Right renal cortex interstitium (tissue), 3 donors: Measurements from ENCODE around the gene CCDC57. TPM values are rescaled to one million over a fixed set of nuclear protein-coding genes. Genes with fewer than 3 reads are reported as not detected.

Experiments
- DNase-seq, 3 donors: peaks; one replicate each; pipeline ENCODE4 v3.0.0-alpha.2; 2013; ENCODE audit warnings: low read depth in 3 of 3, low spot score in 2 of 3
- polyA plus RNA-seq, 3 donors: library from polyadenylated mRNA; unstranded; fragments of 120-200 nt; gene quantifications; one replicate each; pipeline ENCODE4 v1.2.1, GENCODE V29; 2013; ENCODE audit not compliant: insufficient read length in 3 of 3

Gene CCDC57
- polyA plus RNA-seq, 3 donors: 31.9 to 35.2 (median 35.0) TPM

DNA sequence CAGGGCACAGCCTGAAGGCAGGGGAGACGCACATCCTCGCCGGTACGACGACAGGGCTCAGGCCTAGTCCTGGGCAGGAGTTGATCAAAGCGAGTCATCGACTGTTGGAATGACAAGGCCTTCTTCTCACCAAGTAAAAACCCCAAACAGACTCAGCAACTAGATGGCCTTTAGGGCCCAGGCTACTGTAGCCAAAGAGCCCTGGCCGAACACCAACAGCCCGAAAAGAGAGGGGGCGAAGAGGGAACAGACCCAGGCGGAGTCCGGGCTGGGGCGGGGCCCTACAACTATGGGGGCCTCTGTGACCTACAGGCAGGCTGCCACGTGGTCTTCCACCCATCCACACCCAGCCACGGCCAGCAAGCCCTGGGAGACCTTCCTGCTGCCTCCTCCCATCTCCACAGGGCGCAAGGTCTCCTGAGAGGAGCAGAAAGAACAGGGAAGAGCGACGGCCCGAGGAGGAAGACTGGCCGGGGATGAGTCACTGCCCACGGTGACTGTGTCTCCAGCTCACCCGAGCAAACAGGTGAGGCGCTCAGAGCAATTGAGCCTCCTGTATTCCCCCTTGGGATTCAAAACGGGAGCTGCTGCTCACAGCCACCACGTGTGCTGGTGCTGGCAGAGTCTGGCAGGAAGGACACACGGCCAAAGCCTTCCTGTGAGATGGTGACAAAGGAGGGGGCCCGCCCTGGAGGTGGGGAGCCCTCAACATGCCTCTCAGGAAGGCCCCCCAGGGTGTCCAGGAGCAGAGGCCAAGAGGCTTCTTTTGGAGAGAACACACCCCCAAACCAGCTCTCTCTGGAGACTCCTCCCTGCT is 33.9 kb upstream of the CCDC57 start:
- DNase-seq: no peak

DNA sequence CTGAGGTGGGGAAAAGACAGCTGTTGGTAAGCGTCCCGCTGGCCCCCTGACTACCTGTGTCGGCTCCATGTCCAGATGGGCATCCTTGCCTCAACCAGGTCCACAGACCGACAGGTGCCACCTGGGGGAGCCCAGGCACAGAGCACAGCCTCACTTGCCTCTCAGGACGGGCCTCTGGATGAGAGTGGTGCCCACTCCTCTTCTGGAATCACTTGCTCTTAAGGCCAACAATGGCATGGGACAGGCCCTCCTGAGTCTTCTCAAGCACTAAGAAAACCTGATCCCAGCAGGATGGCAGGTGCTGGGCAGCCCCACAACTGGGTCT is 33.4 kb upstream of the CCDC57 start:
- no peak for DNase-seq

DNA sequence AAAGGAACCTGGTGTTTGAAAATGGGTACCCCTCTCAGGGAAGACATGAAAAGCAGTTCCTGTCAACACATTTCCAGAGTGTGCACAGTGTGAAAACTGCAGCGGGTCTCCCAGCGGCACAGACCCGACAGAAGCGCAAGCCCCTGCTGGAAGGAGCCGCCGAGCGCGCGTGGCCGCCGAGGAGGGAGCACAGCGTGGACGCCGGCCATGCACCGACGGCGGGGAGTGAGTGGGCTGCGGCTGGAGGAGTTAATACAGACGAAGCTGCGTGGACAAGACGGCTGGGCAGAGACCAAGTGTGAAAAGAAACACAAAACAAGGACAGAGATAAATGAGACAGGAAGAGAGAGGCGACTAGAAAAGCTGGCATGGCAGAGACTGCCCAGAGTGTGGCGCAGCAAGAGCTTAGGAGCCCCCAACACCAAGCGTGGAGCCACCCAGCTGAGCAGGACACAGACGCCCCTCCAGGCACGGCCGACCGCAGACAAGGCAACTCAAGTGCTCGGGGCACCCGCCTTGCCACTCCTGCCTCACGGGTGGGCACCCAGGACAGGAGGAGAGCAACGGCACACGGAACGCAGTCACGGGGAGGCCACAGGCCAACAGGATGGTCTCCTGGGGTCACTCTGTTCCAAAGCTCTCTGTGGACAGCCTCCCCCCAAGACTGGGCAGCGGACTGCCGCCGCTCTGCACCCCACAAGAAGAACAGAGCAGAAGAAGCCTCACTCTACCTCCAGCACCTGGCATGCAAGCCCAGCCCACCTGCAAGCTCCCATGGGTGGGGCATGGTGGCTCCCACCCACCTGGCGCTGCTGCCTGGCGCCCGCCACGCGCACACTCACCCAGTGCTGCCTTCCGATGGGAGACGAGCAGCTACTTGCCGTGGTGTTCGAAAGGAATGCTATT is 32.7 kb upstream of the CCDC57 start:
- no peak for DNase-seq

DNA sequence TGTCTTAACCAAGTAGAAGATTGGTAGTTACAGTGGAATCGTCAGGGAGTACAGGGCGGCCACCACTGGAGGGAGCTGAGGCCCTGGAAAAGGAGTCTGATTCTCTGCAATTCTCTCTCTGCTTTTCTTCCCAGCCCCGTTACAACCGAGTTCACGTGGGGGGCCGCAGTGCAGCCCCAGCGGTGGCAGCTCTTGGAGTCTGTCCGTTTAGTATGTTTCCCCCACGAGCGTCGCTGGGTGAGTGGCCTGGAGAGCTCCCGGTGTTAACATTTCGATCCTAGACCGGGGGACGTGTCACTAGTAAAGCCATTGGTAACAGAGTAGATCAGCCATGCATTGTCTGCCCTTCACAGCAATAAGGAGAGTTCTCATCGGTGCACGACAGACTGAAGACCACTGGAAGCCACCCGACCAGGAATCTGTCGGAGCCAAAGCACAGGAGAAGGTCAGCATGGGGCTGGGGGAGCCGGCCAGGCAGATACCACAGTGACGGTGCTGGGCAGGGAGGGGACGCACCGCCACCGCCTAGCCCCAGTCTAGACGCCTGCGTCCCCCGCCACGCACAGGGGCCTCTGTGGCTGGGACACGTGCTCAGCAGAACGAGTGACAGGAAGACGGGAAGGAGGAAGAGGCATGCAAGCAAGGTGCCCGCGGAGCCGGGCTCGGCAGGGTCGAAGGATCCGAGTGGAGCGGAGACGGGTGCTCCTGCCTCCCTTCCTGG is 31.9 kb upstream of the CCDC57 start:
- no peak for DNase-seq

DNA sequence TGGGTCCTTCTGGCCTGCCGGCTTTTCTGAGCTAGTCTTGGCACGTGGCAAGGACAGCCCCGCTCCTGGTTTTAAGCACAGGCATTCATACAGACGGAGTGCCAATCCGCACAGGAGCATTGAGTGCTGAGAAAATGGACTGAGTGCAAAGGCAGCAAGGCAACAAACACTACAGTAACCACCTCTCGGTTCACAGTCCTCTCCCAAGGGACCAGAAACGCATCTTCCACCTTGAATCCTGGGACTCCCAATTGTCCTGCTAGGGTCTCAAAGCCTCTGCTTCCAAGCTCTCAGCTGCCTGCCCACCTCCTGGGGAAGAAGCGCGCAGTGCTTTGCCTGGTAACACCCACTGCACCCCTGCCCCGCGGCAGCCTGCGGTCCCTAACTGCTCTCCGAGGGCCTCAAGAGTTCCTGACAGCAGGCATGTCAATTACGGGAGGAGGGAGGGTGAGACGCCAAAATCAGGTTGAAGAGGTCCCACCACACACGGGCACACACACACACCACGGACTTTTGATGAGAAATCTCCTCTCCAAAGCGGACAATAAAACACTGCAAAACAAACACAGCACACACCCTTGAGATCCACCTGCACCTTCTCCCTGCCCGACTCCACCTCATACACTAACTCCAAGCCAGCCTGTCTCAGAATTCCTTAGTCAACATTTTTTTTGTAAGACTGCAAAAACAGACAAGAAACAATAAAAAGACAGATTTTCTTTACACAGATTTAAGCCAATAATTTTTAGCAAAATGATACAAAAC is 31.2 kb upstream of the CCDC57 start:
- DNase-seq: no peak

DNA sequence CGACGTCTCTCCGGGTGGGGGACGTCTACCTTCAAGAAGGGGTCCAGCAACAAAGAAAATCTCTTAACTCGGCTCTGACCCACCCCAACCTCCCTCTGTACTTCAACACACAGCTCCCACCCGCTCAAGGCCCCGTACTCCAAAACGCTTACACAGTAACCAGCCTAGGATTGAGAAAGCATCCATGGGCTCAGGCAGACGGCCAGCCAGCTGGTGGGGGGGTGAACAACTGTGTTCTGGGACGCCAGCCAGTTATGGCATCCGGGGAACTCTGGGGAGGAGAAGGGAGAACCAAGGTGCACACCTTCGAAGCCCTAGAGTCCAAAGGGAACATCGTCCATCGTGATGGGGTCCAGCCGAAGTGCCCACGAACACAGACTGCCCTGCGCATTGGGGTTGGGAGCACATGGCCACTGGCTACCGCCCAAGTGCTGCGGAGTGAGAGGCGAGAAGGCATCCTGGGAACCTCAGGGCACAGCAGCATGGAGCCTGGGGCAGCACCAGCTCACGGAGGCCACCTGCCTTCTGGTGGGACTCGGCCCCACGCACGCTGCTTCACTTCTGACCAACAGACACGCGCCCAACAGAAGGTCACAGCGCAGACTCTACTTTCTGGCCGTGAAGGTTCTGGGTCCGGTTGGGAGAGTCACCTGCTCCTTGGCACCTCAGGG is 30.5 kb upstream of the CCDC57 start:
- DNase-seq: no peak

DNA sequence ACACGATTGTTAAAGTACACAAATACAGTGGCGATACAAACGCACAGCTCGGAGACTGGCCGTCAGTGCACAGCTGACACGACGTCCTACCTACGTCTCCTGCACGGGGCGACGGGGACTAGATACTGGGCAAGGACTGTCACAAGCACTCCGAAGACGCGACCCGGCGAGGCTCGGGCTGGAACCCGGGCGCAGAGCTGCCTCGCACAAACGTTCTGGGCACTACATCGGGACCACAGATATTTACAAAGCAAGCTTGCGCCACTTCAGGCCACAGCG is 30.0 kb upstream of the CCDC57 start:
- no peak for DNase-seq

DNA sequence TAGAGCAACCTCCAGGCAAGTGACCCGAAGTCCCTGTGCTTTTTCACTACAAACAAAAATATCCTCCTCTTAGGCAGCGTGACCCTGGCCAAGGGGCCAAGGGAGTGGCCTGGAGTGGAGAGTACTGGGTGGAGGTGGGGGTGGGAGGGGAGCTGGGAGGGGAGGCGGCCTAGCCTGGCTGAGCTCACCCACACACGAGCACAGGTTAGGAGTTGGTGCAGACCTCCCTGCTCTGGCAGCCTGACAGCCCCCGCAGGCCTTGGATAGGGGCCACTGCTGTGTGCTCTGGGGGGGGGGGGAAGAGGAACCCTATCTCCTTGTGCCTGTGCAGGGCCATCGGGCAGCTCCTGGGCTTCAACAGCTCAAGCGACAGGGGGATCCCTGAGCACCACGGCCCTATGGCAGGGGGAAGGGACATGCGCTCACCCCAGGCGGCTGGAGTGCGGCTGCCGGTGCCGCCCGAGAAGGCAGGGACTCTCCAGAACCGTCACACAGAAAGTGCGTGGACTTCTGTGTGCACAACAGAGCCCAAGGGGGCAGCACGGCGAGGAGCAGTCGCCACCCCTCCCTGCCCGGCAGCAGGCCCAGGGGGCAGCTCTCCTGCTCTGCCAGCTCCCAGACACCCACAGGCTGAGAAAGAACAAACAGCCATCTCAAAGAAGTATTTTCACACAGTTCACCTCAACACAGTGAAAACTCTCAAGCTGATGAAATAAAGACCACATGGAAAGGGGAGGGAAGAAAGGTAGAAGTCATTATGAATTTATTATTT is 29.5 kb upstream of the CCDC57 start:
- DNase-seq: no peak

DNA sequence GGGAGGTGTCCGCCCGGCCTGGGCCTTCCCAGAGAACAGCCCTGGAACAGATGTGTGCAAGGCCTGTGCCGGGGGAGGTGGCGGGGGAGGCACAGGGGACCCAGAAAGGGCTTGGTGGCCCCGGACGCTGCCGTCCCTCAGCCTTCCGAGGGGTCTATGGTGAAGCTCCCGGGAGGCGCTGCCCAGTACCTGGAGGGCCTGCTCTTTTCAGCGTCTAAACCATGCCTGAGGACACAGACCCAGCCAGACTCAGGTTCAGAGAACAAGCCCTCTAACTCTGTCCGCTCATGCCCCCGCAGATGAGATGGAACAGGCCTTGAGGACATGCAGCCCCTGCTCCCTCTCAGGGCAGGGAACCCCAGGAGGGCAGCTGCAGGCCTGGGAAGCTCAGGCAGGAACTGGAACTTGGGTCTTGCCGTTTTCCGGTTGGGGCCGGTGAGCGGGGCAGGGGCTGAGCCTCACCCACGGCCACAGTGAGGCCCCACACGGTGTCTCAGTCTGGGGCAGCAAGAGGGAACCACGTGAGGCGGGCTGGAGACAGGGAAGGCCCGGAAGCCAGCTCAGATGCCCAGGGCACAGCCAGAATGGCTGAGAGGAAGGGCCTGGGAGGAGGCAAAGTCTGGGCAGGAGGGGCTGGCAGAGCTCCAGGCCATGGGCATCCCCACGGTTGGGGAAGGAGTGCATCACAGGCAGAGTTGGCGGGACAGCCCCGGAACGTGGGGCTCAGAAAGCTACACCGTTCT is 28.7 kb upstream of the CCDC57 start:
- no peak for DNase-seq

DNA sequence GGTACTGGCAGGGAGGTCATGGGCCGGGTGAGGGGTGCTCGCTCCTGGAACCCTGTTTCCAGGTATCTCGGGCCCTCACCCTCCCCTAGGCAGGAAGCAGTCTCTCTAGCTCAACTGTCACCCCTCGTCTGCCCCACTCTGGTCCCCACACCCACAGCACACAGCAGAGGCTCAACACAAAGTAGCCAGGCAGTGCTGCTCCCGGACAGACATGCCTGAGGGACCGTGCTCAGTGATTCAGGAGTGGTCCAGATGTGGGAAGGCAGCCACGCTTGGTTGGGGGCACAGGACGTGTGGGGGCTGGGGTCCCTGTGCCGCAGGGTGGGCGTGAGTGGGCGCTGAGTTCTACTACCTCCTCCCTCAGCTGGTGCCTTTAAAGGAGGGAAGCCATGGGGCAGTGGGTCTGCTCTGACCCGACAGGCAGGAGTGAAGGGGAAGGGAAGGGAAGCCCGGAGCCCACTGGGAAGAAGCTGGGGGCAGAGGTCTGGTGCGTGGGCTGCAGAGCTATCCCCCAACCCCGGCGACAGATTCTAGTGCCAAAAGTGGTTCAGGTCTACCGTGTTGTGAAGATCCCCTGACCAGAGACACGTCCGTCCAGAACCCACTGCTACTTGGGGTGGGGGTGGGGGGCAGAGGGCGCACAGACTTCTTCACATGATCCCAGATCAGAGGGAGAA is 28.0 kb upstream of the CCDC57 start:
- no peak for DNase-seq

DNA sequence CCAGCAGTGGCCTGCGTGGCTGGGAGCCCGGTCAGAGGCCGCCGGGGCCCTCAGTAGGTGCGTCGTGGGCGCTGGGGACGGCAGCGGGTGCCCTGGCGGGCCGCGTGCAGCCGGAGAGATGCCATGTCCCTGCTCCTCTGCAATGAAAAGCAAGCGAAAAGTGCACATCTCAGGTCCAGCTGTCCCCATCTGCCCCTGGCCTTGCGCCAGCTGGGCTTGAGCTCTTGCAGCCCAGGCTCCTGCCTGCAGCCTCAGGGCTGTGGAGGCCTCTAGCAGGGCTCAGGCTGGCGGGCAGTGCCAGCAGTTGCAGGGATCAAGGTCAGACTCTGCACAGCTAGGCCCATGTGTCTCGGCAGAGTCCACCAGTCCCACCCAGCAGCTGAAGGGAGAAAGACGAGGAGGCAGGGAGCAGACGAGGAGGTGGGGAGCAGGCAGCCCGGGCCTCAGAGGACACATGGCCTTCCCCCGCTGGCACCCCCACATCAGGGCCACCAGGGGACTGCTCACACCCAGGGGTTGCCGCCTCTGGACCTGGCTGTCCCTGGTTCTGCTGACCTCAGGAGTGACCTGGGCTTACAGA is 27.4 kb upstream of the CCDC57 start:
- no peak for DNase-seq

DNA sequence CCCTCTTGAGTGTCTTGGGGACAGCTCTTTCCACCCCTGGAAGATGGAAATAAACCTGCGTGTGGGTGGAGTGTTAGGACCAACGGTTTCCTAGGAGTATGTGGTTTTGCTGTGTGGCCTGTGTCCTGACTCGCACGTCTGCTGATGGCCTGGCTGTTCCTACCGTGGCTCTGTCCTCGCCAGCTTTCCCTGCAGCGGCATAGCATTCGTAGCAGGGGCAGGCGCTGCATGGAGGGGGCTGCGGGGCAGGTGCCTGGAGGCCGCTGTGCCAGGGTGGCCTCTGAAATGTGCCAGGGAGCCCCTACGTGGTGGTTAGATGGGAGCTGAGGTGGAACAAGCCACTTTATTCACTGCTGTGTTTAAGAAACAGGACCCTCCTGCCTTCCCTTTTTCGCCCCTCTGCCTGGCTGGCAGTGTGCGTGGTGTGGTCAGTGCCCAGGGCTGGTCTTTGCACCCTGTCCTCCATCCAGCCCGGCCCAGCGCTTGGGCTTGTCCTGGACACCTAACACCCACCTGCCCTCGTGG is 26.8 kb upstream of the CCDC57 start:
- no peak for DNase-seq

DNA sequence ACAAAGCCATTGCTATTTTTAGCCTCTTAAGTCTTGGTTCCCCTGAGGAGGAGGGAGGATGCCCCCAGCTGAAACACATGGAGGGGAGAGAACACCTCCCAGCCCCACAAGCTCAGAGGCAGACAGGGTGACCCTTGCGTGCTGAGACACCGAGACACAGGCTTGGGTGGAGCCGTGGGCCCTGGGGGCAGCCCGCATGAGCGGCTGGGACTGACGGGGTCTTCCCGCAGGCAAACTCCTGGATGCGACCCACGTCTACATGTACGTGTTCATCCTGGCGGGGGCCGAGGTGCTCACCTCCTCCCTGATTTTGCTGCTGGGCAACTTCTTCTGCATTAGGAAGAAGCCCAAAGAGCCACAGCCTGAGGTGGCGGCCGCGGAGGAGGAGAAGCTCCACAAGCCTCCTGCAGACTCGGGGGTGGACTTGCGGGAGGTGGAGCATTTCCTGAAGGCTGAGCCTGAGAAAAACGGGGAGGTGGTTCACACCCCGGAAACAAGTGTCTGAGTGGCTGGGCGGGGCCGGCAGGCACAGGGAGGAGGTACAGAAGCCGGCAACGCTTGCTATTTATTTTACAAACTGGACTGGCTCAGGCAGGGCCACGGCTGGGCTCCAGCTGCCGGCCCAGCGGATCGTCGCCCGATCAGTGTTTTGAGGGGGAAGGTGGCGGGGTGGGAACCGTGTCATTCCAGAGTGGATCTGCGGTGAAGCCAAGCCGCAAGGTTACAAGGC is 26.0 kb upstream of the CCDC57 start:
- no peak for DNase-seq

DNA sequence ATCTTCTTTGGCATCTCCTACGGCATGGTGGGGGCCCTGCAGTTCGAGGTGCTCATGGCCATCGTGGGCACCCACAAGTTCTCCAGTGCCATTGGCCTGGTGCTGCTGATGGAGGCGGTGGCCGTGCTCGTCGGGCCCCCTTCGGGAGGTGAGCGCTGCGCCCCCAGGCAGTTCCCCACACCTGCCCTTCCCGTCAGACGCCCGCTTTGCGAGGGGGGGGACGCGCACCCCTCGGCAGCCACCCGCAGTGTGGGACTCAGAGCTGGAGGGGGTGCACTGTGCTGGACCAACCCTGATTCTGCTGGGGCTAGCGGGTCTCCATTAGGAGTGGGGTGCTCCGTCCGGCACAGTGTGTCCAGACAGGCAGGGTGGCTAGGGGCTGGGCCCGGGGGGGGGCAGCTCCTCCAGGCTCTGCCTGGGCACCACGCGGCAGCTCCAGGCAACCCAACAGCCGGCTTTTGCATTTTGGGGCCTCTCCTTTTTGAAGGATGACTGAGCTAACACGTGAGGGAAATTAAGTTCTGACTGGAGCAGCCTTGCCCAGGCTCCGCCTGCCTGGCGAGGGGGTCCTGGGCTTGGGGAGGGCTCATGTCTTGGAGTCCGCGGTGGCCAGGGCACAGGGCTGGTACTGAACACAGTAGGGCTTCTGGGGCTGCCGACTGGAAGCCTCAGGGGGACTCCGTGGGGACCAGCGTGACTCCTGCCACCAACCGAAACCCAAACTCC is 25.3 kb upstream of the CCDC57 start:
- DNase-seq: no peak

DNA sequence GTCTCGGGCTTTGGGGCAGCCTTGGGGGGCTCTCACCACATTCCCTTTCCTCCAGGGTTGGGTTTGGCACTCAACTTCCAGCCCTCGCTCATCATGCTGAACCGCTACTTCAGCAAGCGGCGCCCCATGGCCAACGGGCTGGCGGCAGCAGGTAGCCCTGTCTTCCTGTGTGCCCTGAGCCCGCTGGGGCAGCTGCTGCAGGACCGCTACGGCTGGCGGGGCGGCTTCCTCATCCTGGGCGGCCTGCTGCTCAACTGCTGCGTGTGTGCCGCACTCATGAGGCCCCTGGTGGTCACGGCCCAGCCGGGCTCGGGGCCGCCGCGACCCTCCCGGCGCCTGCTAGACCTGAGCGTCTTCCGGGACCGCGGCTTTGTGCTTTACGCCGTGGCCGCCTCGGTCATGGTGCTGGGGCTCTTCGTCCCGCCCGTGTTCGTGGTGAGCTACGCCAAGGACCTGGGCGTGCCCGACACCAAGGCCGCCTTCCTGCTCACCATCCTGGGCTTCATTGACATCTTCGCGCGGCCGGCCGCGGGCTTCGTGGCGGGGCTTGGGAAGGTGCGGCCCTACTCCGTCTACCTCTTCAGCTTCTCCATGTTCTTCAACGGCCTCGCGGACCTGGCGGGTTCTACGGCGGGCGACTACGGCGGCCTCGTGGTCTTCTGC is 24.6 kb upstream of the CCDC57 start:
- DNase-seq: no peak
